Measurements from ENCODE around the gene WFS1. TPM values are rescaled to one million over a fixed set of nuclear protein-coding genes. Genes with fewer than 3 reads are reported as not detected.

Gene WFS1
- total RNA-seq, 4 donors from 2014 or later, result 124 to 174 (median 132) TPM

DNA sequence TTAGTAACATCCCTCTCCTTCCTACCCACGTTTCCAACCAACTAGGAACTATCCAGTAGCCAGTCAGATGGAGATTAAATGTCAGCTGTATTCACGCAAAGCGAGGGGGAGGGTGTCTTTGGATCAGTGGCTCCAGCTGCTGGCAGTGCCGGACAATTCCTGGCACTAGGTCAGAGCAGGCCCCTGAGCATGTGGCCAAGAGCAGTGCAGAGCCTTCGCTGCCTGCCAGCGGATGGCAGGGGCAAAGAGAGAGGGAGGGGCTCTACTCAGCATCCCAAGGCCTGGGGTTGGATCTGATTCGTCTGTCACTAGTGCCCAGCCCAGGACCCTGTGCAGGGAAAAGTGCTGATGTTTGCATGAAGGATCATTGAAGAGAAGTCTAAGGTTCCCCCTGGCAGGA, 40.6 kb upstream of the WFS1 start:
- no peaks in the 10 kb centered on the region for H3K27me3 ChIP-seq
- 23 to 31% methylated on average over 7 of the region's 7 CpGs for WGBS, 2 donors
- no peaks in the 10 kb centered on the region for H3K4me1 ChIP-seq
- no peaks in the 10 kb centered on the region for H3K9me3 ChIP-seq
- intact Hi-C loops (cut with DNase I), result no loop called here
- TF ChIP-seq CTCF (IDR thresholded peaks at IDR 0.05), result no peak
- no peak for TF ChIP-seq POLR2A (IDR thresholded peaks at IDR 0.05)
- no peaks in the 10 kb centered on the region for H3K36me3 ChIP-seq
- H3K4me3 ChIP-seq (replicated peaks in 1 of 3), result no peak overlapping the region
- H3K27ac ChIP-seq, result no peak overlapping the region
- DNase-seq, result peak; percentile 60

- 67 to 78% methylated on average over 15 to 18 of the region's 18 CpGs for WGBS, 2 donors
- H3K4me1 ChIP-seq, result no peaks in the 10 kb centered on the region
- H3K9me3 ChIP-seq, result no peaks in the 10 kb centered on the region
- no peaks in the 10 kb centered on the region for H3K36me3 ChIP-seq
- TF ChIP-seq CTCF (IDR thresholded peaks at IDR 0.05) (no peak), POLR2A (IDR thresholded peaks at IDR 0.05) (no peak)
- no peaks in the 10 kb centered on the region for H3K27me3 ChIP-seq
- intact Hi-C loops (cut with DNase I), result no loop called here
- no peak for DNase-seq
- H3K4me3 ChIP-seq (replicated peaks in 1 of 3), result no peak overlapping the region
- no peak overlapping the region for H3K27ac ChIP-seq
Measured at GRCh38 chr4:6229671-6230501, 39.8 kb upstream of the WFS1 start.

GRCh38 chr4:6230502-6230785, 39.2 kb upstream of the WFS1 start:
- no peaks in the 10 kb centered on the region for H3K36me3 ChIP-seq
- no peaks in the 10 kb centered on the region for H3K9me3 ChIP-seq
- 0 to 61% methylated on average over 1 to 3 of the region's 3 CpGs for WGBS, 2 donors
- intact Hi-C loops (cut with DNase I), result no loop called here
- no peak overlapping the region for H3K27ac ChIP-seq
- TF ChIP-seq POLR2A (IDR thresholded peaks at IDR 0.05), result no peak
- TF ChIP-seq CTCF (IDR thresholded peaks at IDR 0.05), result no peak
- no peak for DNase-seq
- no peak overlapping the region for H3K4me3 ChIP-seq (replicated peaks in 1 of 3)
- H3K27me3 ChIP-seq, result no peaks in the 10 kb centered on the region
- H3K4me1 ChIP-seq, result no peaks in the 10 kb centered on the region

- H3K27ac ChIP-seq, result no peak overlapping the region
- H3K9me3 ChIP-seq, result no peaks in the 10 kb centered on the region
- no peaks in the 10 kb centered on the region for H3K27me3 ChIP-seq
- no peaks in the 10 kb centered on the region for H3K4me1 ChIP-seq
- no peaks in the 10 kb centered on the region for H3K36me3 ChIP-seq
- 90 to 91% methylated on average over 16 to 19 of the region's 21 CpGs for WGBS, 2 donors
- H3K4me3 ChIP-seq (replicated peaks in 1 of 3), result no peak overlapping the region
- TF ChIP-seq CTCF (IDR thresholded peaks at IDR 0.05), result no peak
- no peak for TF ChIP-seq POLR2A (IDR thresholded peaks at IDR 0.05)
- intact Hi-C loops (cut with DNase I), result no loop called here
- no peak for DNase-seq
Measured at GRCh38 chr4:6230827-6231662, 38.6 kb upstream of the WFS1 start.

DNA sequence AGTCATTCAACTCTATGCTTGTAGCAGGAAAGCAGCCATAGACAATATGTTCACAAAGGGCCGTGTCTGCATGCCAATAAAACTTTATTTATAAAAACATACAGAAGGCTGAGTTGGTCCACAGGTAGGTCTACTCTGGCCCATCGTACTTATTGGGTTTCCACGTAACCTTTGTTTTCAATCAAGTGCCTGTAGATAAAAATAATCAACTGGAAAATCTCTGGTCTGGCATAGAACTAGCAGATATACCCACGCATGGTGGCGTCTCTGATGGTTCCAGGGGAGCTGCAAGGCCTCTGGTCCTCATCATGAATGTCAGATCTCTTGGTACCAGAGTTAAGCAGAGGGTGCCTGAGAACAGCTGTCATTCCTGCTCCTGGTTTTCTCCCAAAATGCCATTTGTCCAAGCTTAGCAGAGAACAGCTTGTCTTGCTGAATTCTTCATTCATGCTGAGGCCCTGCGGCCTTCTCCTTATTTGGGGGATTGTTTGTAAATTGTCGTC, 37.9 kb upstream of the WFS1 start:
- WGBS, 2 donors, result 74 to 84% methylated on average over 7 of the region's 7 CpGs
- DNase-seq, result no peak
- TF ChIP-seq POLR2A (IDR thresholded peaks at IDR 0.05) (no peak), CTCF (IDR thresholded peaks at IDR 0.05) (no peak)
- no peaks in the 10 kb centered on the region for H3K9me3 ChIP-seq
- no peak overlapping the region for H3K4me3 ChIP-seq (replicated peaks in 1 of 3)
- no peaks in the 10 kb centered on the region for H3K27me3 ChIP-seq
- H3K27ac ChIP-seq, result no peak overlapping the region
- intact Hi-C loops (cut with DNase I), result no loop called here
- H3K4me1 ChIP-seq, result no peaks in the 10 kb centered on the region
- no peaks in the 10 kb centered on the region for H3K36me3 ChIP-seq

Data from thyroid gland (tissue), 4 donors.